Ovary (tissue), 9 donors: ENCODE measurements around the gene ATG16L2. TPM values are rescaled to one million over a fixed set of nuclear protein-coding genes. Genes with fewer than 3 reads are reported as not detected.
"Not testable (repeated sequence)": the region's sequence is repeated elsewhere in the genome, so short reads cannot be mapped to it uniquely, and the experiment has no call there.

Source experiments
- DNase-seq, 5 donors: peaks; one replicate each; pipeline ENCODE4 v3.0.0-alpha.2; 2019 to 2020
- H3K27ac ChIP-seq, 2 donors: fragments of 200-600 bp; one replicate each; pipeline versions ENCODE4 v1.5.1 to v1.8.0; 2019 to 2022
- H3K27me3 ChIP-seq: fragments of 200-600 bp; one replicate; pipeline ENCODE4 v1.8.0; 2022
- H3K36me3 ChIP-seq: fragments of 200-600 bp; sonication (generic); one replicate; pipeline ENCODE4 v1.5.1; 2019
- H3K4me1 ChIP-seq: one replicate; pipeline ENCODE4 v1.8.1; 2013; ENCODE audit warnings: mild to moderate bottlenecking, moderate library complexity; ENCODE audit not compliant: insufficient read depth
- H3K4me3 ChIP-seq: fragments of 200-600 bp; sonication (generic); one replicate; pipeline ENCODE4 v1.5.1; 2017
- H3K9me3 ChIP-seq, 2 donors: fragments of 200-600 bp in 1 of 2; sonication (generic) in 1 of 2; one replicate each; pipeline versions ENCODE4 v1.5.1 to v1.8.1; 2013 to 2019; ENCODE audit warnings: mild to moderate bottlenecking in 1 of 2, moderate library complexity in 1 of 2
- CTCF ChIP-seq, 3 donors: fragments of 450-650 bp in 2 of 3; fragments of 200-600 bp in 1 of 3; IDR thresholded peaks; one replicate each; pipeline versions ENCODE4 v1.5.1 to v1.8.0; 2016 to 2022; ENCODE audit warnings: antibody characterized with exemption in 3 of 3, mild to moderate bottlenecking in 1 of 3
- EP300 ChIP-seq: sonication (generic); formaldehyde crosslinking; IDR thresholded peaks from one replicate; pipeline ENCODE4 v1.6.1; 2017; ENCODE audit warnings: antibody characterized with exemption
- POLR2A ChIP-seq: fragments of 450-650 bp; IDR thresholded peaks from one replicate; pipeline ENCODE4 v1.6.1; 2017; ENCODE audit warnings: antibody characterized with exemption, mild to moderate bottlenecking, moderate library complexity
- WGBS, 3 donors: extraction: QIAGEN DNeasy Blood & Tissue Kit in 1 of 3; methylation state at CpG; one replicate each; pipeline versions ENCODE4 v1.1.5 to v1.1.7; 2013 to 2017; 5-methylcytosine and 5-hydroxymethylcytosine counted together
- intact Hi-C, 4 donors: fragments of 100-400 bp; cut with DNase I; formaldehyde crosslinking; loops; one replicate each; pipeline versions ENCODE4 v1.11.0 to v1.15.1; 2022 to 2023
- polyA plus RNA-seq, 2 donors: library from polyadenylated mRNA; stranded (reverse); fragments of 200-250 nt in 1 of 2; fragments of 350-450 nt in 1 of 2; fragmentation: Illumina TruSeq in 1 of 2; extraction: RNeasy Lipid Tissue Mini Kit (QIAGEN cat#74804) in 1 of 2; gene quantifications; one replicate each; pipeline ENCODE4 v1.2.3, GENCODE V29; 2013 to 2014
- total RNA-seq, 7 donors: library from RNA; depleted of rRNA in 2 of 7; stranded (reverse); fragments of >200 nt in 2 of 7; fragmentation: NEBNext Ultra II Directional in 3 of 7; extraction: Animal tissue kit (Norgen Biotek cat#: 25700) in 3 of 7; gene quantifications; one replicate each; pipeline versions ENCODE4 v1.1.0 to v1.2.4, GENCODE V29; 2016 to 2023
- donor health status: DM: no; HTN: no; CAD: no; lungs with moderate emphysema.
- donor health status: DM: no; HTN: no; CAD: no.
- donor health status: Bipolar disorder and iron deficiency.
- donor health status: DM: yes; HTN: yes; CAD: no.
- donor health status: DM: no; HTN: no; CAD: no.
- donor health status: DM: yes; HTN: yes; CAD: no.

ATG16L2 gene
- total and polyA plus RNA-seq, 9 donors, result 21.8 to 42.3 (median 30.3) TPM

GRCh38 chr11:72789493-72790131, 24.6 kb upstream of the ATG16L2 start:
- H3K4me3 ChIP-seq, result no peak overlapping the region
- peaks cover 8% of the 10 kb centered on the region for H3K4me1 ChIP-seq
- peak overlapping the region in 1 of 2 donors; percentile 28 for H3K27ac ChIP-seq
- no peaks in the 10 kb centered on the region for H3K27me3 ChIP-seq
- TF ChIP-seq EP300 (no peak), CTCF (IDR thresholded peaks at IDR 0.05) (no peak), POLR2A (no peak)
- intact Hi-C loops, result loop anchor here in 3 of 4 donors (5.0 to 10.0 kb wide), 3 partner anchors 62 to 195 kb away; no protein-coding TSS in a partner anchor
- DNase-seq, result peak in 1 of 5 donors; percentile 34
- no peaks in the 10 kb centered on the region for H3K36me3 ChIP-seq
- 40 to 54% (median 52%) methylated on average over 10 of the region's 10 CpGs for WGBS, 3 donors
- no peaks in the 10 kb centered on the region for H3K9me3 ChIP-seq

- WGBS, 3 donors, result 92% methylated on average over 7 of the region's 7 CpGs
- not testable (repeated sequence) for H3K4me3 ChIP-seq, H3K36me3 ChIP-seq, DNase-seq, H3K9me3 ChIP-seq, H3K4me1 ChIP-seq, H3K27ac ChIP-seq, H3K27me3 ChIP-seq
- intact Hi-C loops, result loop anchor here in 3 of 4 donors (5.0 kb wide), 2 partner anchors 64 to 69 kb away; no protein-coding TSS in a partner anchor
Observed at GRCh38 chr11:72791228-72791627, 23.0 kb upstream of the ATG16L2 start.

- TF ChIP-seq POLR2A (no peak), CTCF (IDR thresholded peaks at IDR 0.05) (no peak), EP300 (no peak)
- H3K4me1 ChIP-seq, result peaks cover 8% of the 10 kb centered on the region
- peak in 1 of 5 donors; percentile 36 for DNase-seq
- no peaks in the 10 kb centered on the region for H3K9me3 ChIP-seq
- intact Hi-C loops, result loop anchor here in 3 of 4 donors (5.0 kb wide), 2 partner anchors 65 to 70 kb away; no protein-coding TSS in a partner anchor
- no peak overlapping the region for H3K4me3 ChIP-seq
- no peaks in the 10 kb centered on the region for H3K27me3 ChIP-seq
- peak overlapping the region; percentile 72 to 89 for H3K27ac ChIP-seq
- 93 to 100% (median 97%) methylated on average over 3 of the region's 3 CpGs for WGBS, 3 donors
- H3K36me3 ChIP-seq, result no peaks in the 10 kb centered on the region
Observed at GRCh38 chr11:72792437-72793021, 21.7 kb upstream of the ATG16L2 start.

GRCh38 chr11:72793076-72793424, 21.2 kb upstream of the ATG16L2 start:
- DNase-seq, result no peak
- TF ChIP-seq CTCF (IDR thresholded peaks at IDR 0.05) (no peak), EP300 (no peak), POLR2A (no peak)
- Histone ChIP-seq H3K9me3 (no peaks in the 10 kb centered on the region), H3K4me3 (peak overlapping the region; percentile 69), H3K27me3 (no peaks in the 10 kb centered on the region), H3K36me3 (no peaks in the 10 kb centered on the region), H3K27ac (peak overlapping the region; percentile 72 to 89), H3K4me1 (peaks cover 8% of the 10 kb centered on the region)
- intact Hi-C loops, result loop anchor here in 3 of 4 donors (5.0 kb wide), 2 partner anchors 66 to 71 kb away; no protein-coding TSS in a partner anchor
- WGBS, 3 donors, result 23 to 45% (median 36%) methylated on average over 2 of the region's 2 CpGs
